Nephron progenitor cell (in vitro differentiated cells): Measurements from ENCODE around the gene PPP2R5E.

Source experiments
- DNase-seq: peaks from one replicate; pipeline ENCODE4 v3.0.0; 2021
- H3K27ac Mint-ChIP-seq: 2 replicates; pipeline ENCODE4 v1.8.0; 2021; ENCODE audit warnings: mild to moderate bottlenecking, moderate library complexity, mixed read lengths
- H3K27me3 Mint-ChIP-seq: 2 replicates; pipeline ENCODE4 v1.8.0; 2021; ENCODE audit warnings: mild to moderate bottlenecking, low read depth, mixed read lengths; ENCODE audit not compliant: poor library complexity
- H3K36me3 Mint-ChIP-seq: 2 replicates; pipeline ENCODE4 v1.8.0; 2021; ENCODE audit warnings: low read depth, mixed read lengths
- H3K4me1 Mint-ChIP-seq: 2 replicates; pipeline ENCODE4 v1.8.0; 2021; ENCODE audit warnings: mixed read lengths
- H3K4me3 Mint-ChIP-seq: 2 replicates; pipeline ENCODE4 v1.8.0; 2021; ENCODE audit warnings: mild to moderate bottlenecking, moderate library complexity, mixed read lengths
- H3K9me3 Mint-ChIP-seq: 2 replicates; pipeline ENCODE4 v1.8.0; 2021; ENCODE audit warnings: mild to moderate bottlenecking, moderate library complexity, mixed read lengths
- CTCF ChIP-seq: fragments of 200-600 bp; sonication (generic); IDR thresholded peaks from 2 replicates; pipeline ENCODE4 v1.5.0; 2021; ENCODE audit warnings: antibody characterized with exemption

PPP2R5E gene

GRCh38 chr14:63454863-63455622 is 88.1 kb downstream of the PPP2R5E start:
- Mint-ChIP-seq H3K27me3 (no peaks in the 10 kb centered on the region), H3K4me1 (peaks cover 15% of the 10 kb centered on the region), H3K4me3 (no peak overlapping the region), H3K9me3 (no peaks in the 10 kb centered on the region), H3K36me3 (peaks cover 29% of the 10 kb centered on the region), H3K27ac (peak overlapping the region; percentile 22)
- no peak for TF ChIP-seq CTCF
- DNase-seq: no peak

GRCh38 chr14:63454436-63454835 is 88.7 kb downstream of the PPP2R5E start:
- H3K27ac Mint-ChIP-seq: peak overlapping the region; percentile 22
- no peak for TF ChIP-seq CTCF
- DNase-seq: no peak
- H3K9me3 Mint-ChIP-seq: no peaks in the 10 kb centered on the region
- H3K27me3 Mint-ChIP-seq: no peaks in the 10 kb centered on the region
- H3K4me1 Mint-ChIP-seq: peaks cover 15% of the 10 kb centered on the region
- no peak overlapping the region for H3K4me3 Mint-ChIP-seq
- peaks cover 33% of the 10 kb centered on the region for H3K36me3 Mint-ChIP-seq

GRCh38 chr14:63453443-63453936 is 89.7 kb downstream of the PPP2R5E start:
- Mint-ChIP-seq H3K36me3 (peaks cover 41% of the 10 kb centered on the region), H3K27ac (peak overlapping the region; percentile 60), H3K9me3 (no peaks in the 10 kb centered on the region), H3K27me3 (no peaks in the 10 kb centered on the region), H3K4me3 (no peak overlapping the region), H3K4me1 (peaks cover 15% of the 10 kb centered on the region)
- TF ChIP-seq CTCF: no peak
- no peak for DNase-seq

- no peak for DNase-seq
- Mint-ChIP-seq H3K9me3 (no peaks in the 10 kb centered on the region), H3K27ac (peak overlapping the region; percentile 54), H3K4me1 (peaks cover 9% of the 10 kb centered on the region), H3K4me3 (no peak overlapping the region), H3K27me3 (no peaks in the 10 kb centered on the region), H3K36me3 (peaks cover 42% of the 10 kb centered on the region)
- no peak for TF ChIP-seq CTCF
These were observed 90.4 kb downstream of the PPP2R5E start for GRCh38 chr14:63452796-63453195.

GRCh38 chr14:63448841-63449240 is 94.3 kb downstream of the PPP2R5E start:
- Mint-ChIP-seq H3K27me3 (no peaks in the 10 kb centered on the region), H3K27ac (no peak overlapping the region), H3K36me3 (peaks cover 67% of the 10 kb centered on the region), H3K4me1 (no peaks in the 10 kb centered on the region), H3K9me3 (no peaks in the 10 kb centered on the region), H3K4me3 (no peak overlapping the region)
- no peak for TF ChIP-seq CTCF
- no peak for DNase-seq

- no peaks in the 10 kb centered on the region for H3K9me3 Mint-ChIP-seq
- no peak overlapping the region for H3K27ac Mint-ChIP-seq
- no peaks in the 10 kb centered on the region for H3K27me3 Mint-ChIP-seq
- no peak overlapping the region for H3K4me3 Mint-ChIP-seq
- H3K36me3 Mint-ChIP-seq: peaks cover 61% of the 10 kb centered on the region
- DNase-seq: no peak
- H3K4me1 Mint-ChIP-seq: no peaks in the 10 kb centered on the region
- no peak for TF ChIP-seq CTCF
These were observed 98.6 kb downstream of the PPP2R5E start for GRCh38 chr14:63444588-63444987.
